H9 (cell line): ENCODE data around the gene RPLP2. TPM values are rescaled to one million over a fixed set of nuclear protein-coding genes. Genes with fewer than 3 reads are reported as not detected.

ENCODE experiments used
- DNase-seq: peaks from one replicate; pipeline ENCODE4 v3.0.0-alpha.2; 2017
- H2AFZ ChIP-seq: one replicate; pipeline ENCODE4 v1.6.1; 2013; ENCODE audit warnings: mild to moderate bottlenecking, low read length, control low read depth, moderate library complexity
- H2AK5ac ChIP-seq: 2 replicates; pipeline ENCODE4 v1.6.1; 2013; ENCODE audit warnings: low read length, control low read depth, mixed read lengths; ENCODE audit not compliant: insufficient read length
- H2BK120ac ChIP-seq: one replicate; pipeline ENCODE4 v1.6.1; 2013; ENCODE audit warnings: low read depth, mild to moderate bottlenecking, low read length, control low read depth, inconsistent platforms; ENCODE audit not compliant: poor library complexity, severe bottlenecking
- H2BK12ac ChIP-seq: 2 replicates; pipeline ENCODE4 v1.6.1; 2013; ENCODE audit warnings: low read length, control low read depth, mixed read lengths, low read depth; ENCODE audit not compliant: insufficient read length
- H2BK15ac ChIP-seq: 2 replicates; pipeline ENCODE4 v1.6.1; 2013; ENCODE audit warnings: low read depth, low read length, control low read depth
- H2BK20ac ChIP-seq: one replicate; pipeline ENCODE4 v1.6.1; 2013; ENCODE audit warnings: low read depth, mild to moderate bottlenecking, low read length, control low read depth, inconsistent platforms; ENCODE audit not compliant: poor library complexity, severe bottlenecking
- H2BK5ac ChIP-seq: 2 replicates; pipeline ENCODE4 v1.6.1; 2013; ENCODE audit warnings: low read length, control low read depth, mixed read lengths; ENCODE audit not compliant: insufficient read length
- H3K14ac ChIP-seq: 2 replicates; pipeline ENCODE4 v1.6.1; 2013; ENCODE audit warnings: low read length, control low read depth; ENCODE audit not compliant: insufficient read depth
- H3K18ac ChIP-seq: 2 replicates; pipeline ENCODE4 v1.6.1; 2013; ENCODE audit warnings: low read depth, mild to moderate bottlenecking, mixed read lengths, low read length, control low read depth; ENCODE audit not compliant: insufficient read length
- H3K23ac ChIP-seq: 2 replicates; pipeline ENCODE4 v1.6.1; 2013; ENCODE audit warnings: low read length, control low read depth, mixed read lengths, low read depth; ENCODE audit not compliant: insufficient read length
- H3K23me2 ChIP-seq: 2 replicates; pipeline ENCODE4 v1.6.1; 2013; ENCODE audit warnings: low read depth, mild to moderate bottlenecking, mixed read lengths, low read length, control low read depth; ENCODE audit not compliant: insufficient read length, poor library complexity, severe bottlenecking
- H3K27ac ChIP-seq: 2 replicates; pipeline ENCODE4 v1.5.1; 2013; ENCODE audit warnings: low read length, control low read depth, mixed read lengths, low read depth; ENCODE audit not compliant: insufficient read length
- H3K27me3 ChIP-seq: 2 replicates; pipeline ENCODE4 v1.6.1; 2013; ENCODE audit warnings: low read length, control low read depth, inconsistent platforms; ENCODE audit not compliant: insufficient read depth
- H3K4ac ChIP-seq: 2 replicates; pipeline ENCODE4 v1.6.1; 2013; ENCODE audit warnings: low read depth, mild to moderate bottlenecking, control low read depth, inconsistent platforms, low read length, moderate library complexity
- H3K4me1 ChIP-seq: 2 replicates; pipeline ENCODE4 v1.6.1; 2013; ENCODE audit warnings: low read length, control low read depth, inconsistent platforms; ENCODE audit not compliant: insufficient read depth
- H3K4me2 ChIP-seq: 2 replicates; pipeline ENCODE4 v1.6.1; 2013; ENCODE audit warnings: low read length, control low read depth, mixed read lengths; ENCODE audit not compliant: insufficient read length, insufficient read depth
- H3K56ac ChIP-seq: 2 replicates; pipeline ENCODE4 v1.6.1; 2013; ENCODE audit warnings: low read depth, mild to moderate bottlenecking, mixed read lengths, low read length, control low read depth; ENCODE audit not compliant: insufficient read length
- H3K79me1 ChIP-seq: 2 replicates; pipeline ENCODE4 v1.6.1; 2013; ENCODE audit warnings: low read depth, mild to moderate bottlenecking, moderate library complexity, low read length, control low read depth, inconsistent platforms; ENCODE audit not compliant: insufficient read depth, poor library complexity, severe bottlenecking
- H3K79me2 ChIP-seq: 2 replicates; pipeline ENCODE4 v1.6.1; 2013; ENCODE audit warnings: low read length, control low read depth, inconsistent platforms; ENCODE audit not compliant: insufficient read depth
- H3K9ac ChIP-seq: 2 replicates; pipeline ENCODE4 v1.6.1; 2013; ENCODE audit warnings: low read length, control low read depth, mixed read lengths; ENCODE audit not compliant: insufficient read length; ENCODE audit errors: extremely low read depth
- H3K9me3 ChIP-seq: one replicate; pipeline ENCODE4 v1.6.1; 2013; ENCODE audit warnings: low read depth, low read length, inconsistent platforms; ENCODE audit not compliant: control insufficient read depth
- H3T11ph ChIP-seq: one replicate; pipeline ENCODE4 v1.6.1; 2013; ENCODE audit warnings: mild to moderate bottlenecking, low read length, control low read depth, inconsistent platforms
- H4K20me1 ChIP-seq: one replicate; pipeline ENCODE4 v1.6.1; 2013; ENCODE audit not compliant: control insufficient read depth, insufficient read length, insufficient read depth
- H4K5ac ChIP-seq: 2 replicates; pipeline ENCODE4 v1.6.1; 2013; ENCODE audit warnings: low read depth, mild to moderate bottlenecking, mixed read lengths, low read length, control low read depth; ENCODE audit not compliant: insufficient read length
- H4K8ac ChIP-seq: replicated peaks from 2 replicates; pipeline ENCODE4 v1.6.1; 2013; ENCODE audit warnings: low read length, control low read depth, mixed read lengths, low read depth; ENCODE audit not compliant: insufficient read length
- H4K91ac ChIP-seq: 2 replicates; pipeline ENCODE4 v1.6.1; 2013; ENCODE audit warnings: low read depth, mild to moderate bottlenecking, moderate library complexity, mixed read lengths, low read length, control low read depth; ENCODE audit not compliant: insufficient read length
- H3K27ac Mint-ChIP-seq, 3 experiments: 2 replicates in 2 of 3; 3 replicates in 1 of 3; pipeline ENCODE4 v1.8.0; 2020 to 2021; ENCODE audit warnings: mixed read lengths in 3 of 3, mild to moderate bottlenecking in 1 of 3, moderate library complexity in 1 of 3
- H3K27me3 Mint-ChIP-seq: 2 replicates; pipeline ENCODE4 v1.8.0; 2021; ENCODE audit warnings: low read depth, mild to moderate bottlenecking, moderate library complexity, mixed read lengths
- H3K36me3 Mint-ChIP-seq, 3 experiments: 2 replicates in 2 of 3; 3 replicates in 1 of 3; pipeline ENCODE4 v1.8.0; 2020 to 2021; ENCODE audit warnings: low read depth in 3 of 3, mixed read lengths in 3 of 3; ENCODE audit not compliant: insufficient read depth in 1 of 3
- H3K4me1 Mint-ChIP-seq, 2 experiments: 2 replicates each; pipeline ENCODE4 v1.8.0; 2020; ENCODE audit warnings: mixed read lengths in 2 of 2
- H3K4me3 Mint-ChIP-seq, 2 experiments: 2 replicates in 1 of 2; 3 replicates in 1 of 2; pipeline ENCODE4 v1.8.0; 2020 to 2021; ENCODE audit warnings: mild to moderate bottlenecking in 2 of 2, mixed read lengths in 2 of 2, moderate library complexity in 1 of 2
- H3K9me3 Mint-ChIP-seq, 2 experiments: 2 replicates in 1 of 2; 3 replicates in 1 of 2; pipeline ENCODE4 v1.8.0; 2020; ENCODE audit warnings: mild to moderate bottlenecking in 2 of 2, mixed read lengths in 2 of 2, moderate library complexity in 1 of 2
- CTCF ChIP-seq: fragments of 200-600 bp; sonication (generic); conservative IDR thresholded peaks from 3 replicates; pipeline ENCODE4 v1.8.0; 2021; ENCODE audit warnings: antibody characterized with exemption, mild to moderate bottlenecking
- WGBS: extraction: QIAGEN DNeasy Blood & Tissue Kit; methylation state at CpG from one replicate; pipeline ENCODE4 v1.1.7; 2013; ENCODE audit warnings: missing lambda C conversion rate, low lambda C conversion rate, mixed read lengths; ENCODE audit not compliant: insufficient read length; ENCODE audit errors: extremely low coverage; 5-methylcytosine and 5-hydroxymethylcytosine counted together
- total RNA-seq: library from RNA; stranded (reverse); gene quantifications from 2 replicates; pipeline ENCODE4 v1.2.1, GENCODE V29; 2021

Gene RPLP2
- total RNA-seq, 1 experiment from 2014 or later: 2,138 TPM

DNA sequence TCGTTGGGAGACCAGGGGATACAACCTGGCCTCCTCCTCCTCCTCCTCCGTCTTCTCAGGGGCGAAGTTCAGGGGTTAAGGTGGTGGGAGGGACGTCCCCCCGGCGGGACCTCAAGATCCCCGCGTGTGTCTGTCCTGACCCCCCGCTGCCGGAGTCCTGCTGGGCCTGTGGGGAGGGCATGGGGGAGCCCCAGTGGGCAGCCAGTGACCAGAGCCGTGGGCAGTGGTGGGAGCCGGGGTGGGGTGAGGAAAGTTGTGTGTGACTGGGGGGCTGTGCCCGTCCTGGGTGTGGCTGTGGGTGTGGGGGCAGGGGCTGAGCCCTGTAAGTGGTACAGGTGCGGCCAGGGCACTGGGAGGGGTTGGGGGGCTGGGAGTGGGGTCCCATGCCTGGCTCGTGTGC is 43.0 kb downstream of the RPLP2 start:
- no CpG with 5 or more reads among the region's 15 CpGs for WGBS
- no peak overlapping the region for H3K4ac ChIP-seq
- no peak overlapping the region for H2BK5ac ChIP-seq
- no peaks in the 10 kb centered on the region; the same call in 1 of the 2 replicates for H3K27me3 ChIP-seq
- H4K20me1 ChIP-seq: no peaks in the 10 kb centered on the region
- H3K18ac ChIP-seq: no peak overlapping the region
- no peaks in the 10 kb centered on the region for H3K4me1 ChIP-seq
- H3K79me1 ChIP-seq: no peaks in the 10 kb centered on the region
- H3K4me2 ChIP-seq: no peak overlapping the region
- no peak overlapping the region for H2BK20ac ChIP-seq
- no peak overlapping the region for H2AK5ac ChIP-seq
- H4K91ac ChIP-seq: no peak overlapping the region
- H3K27ac Mint-ChIP-seq: no peak overlapping the region
- no peaks in the 10 kb centered on the region for H3K9me3 ChIP-seq
- no peaks in the 10 kb centered on the region for H3K79me2 ChIP-seq
- no peak for TF ChIP-seq CTCF
- no peak overlapping the region for H3K23ac ChIP-seq
- no peak overlapping the region for H4K8ac ChIP-seq
- no peaks in the 10 kb centered on the region; a peak in 1 of 7 replicates for H3K36me3 Mint-ChIP-seq
- DNase-seq: no peak
- H3K27ac ChIP-seq: no peak overlapping the region
- no peak overlapping the region for H2BK120ac ChIP-seq
- H3K4me3 Mint-ChIP-seq: no peak overlapping the region
- no peak overlapping the region for H3K9ac ChIP-seq
- peaks cover 8 to 43% of the 10 kb centered on the region in 2 experiments for H3K4me1 Mint-ChIP-seq
- H4K5ac ChIP-seq: no peak overlapping the region
- H3K56ac ChIP-seq: no peak overlapping the region
- H3K27me3 Mint-ChIP-seq: peaks cover 8% of the 10 kb centered on the region
- no peak overlapping the region for H2BK15ac ChIP-seq
- no peak overlapping the region for H2BK12ac ChIP-seq
- H3K9me3 Mint-ChIP-seq: no peaks in the 10 kb centered on the region
- H3K23me2 ChIP-seq: peaks cover 12% of the 10 kb centered on the region
- no peak overlapping the region for H3T11ph ChIP-seq
- no peak overlapping the region for H3K14ac ChIP-seq
- H2AFZ ChIP-seq: no peak overlapping the region
